ENCODE measurements around the gene CLSTN2. TPM values are rescaled to one million over a fixed set of nuclear protein-coding genes. Genes with fewer than 3 reads are reported as not detected.

The CLSTN2 gene
- total RNA-seq, 1 experiment from 2014 or later = 0.07 TPM

DNA sequence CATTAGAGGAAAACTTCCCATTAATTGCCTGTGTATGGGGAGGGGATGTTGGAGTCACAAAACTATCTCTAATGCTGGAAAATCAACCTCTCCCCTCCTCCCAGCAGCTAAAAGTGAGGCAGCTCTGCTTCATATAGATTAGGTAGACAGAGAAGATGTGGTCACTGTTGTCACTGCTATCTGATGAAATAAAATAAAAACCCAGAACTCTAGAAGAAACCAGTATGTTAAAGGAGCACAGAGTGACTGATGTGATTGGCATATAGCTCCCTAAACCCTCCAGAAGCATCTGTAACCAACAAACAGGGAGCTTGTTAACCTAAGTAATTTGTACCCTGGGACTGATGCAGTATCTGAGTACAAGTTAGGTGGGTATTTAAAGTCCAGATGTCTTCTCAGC, 531.0 kb downstream of the CLSTN2 start:
- CTCF ChIA-PET = interaction anchor here (0.8 kb wide), 1 partner anchor 467 kb away, joined by 3 read pairs; no protein-coding TSS in a partner anchor
- Mint-ChIP-seq H3K36me3 (ENCODE audit: insufficient read depth, unreplicated experiment) (no peaks in the 10 kb centered on the region), H3K9me3 (ENCODE audit: low read depth, unreplicated experiment) (no peaks in the 10 kb centered on the region), H3K4me1 (ENCODE audit: low read depth, unreplicated experiment) (no peaks in the 10 kb centered on the region), H3K27ac (ENCODE audit: unreplicated experiment) (no peak overlapping the region), H3K27me3 (ENCODE audit: unreplicated experiment) (peaks cover 37% of the 10 kb centered on the region), H3K4me3 (ENCODE audit: low read depth, unreplicated experiment) (no peak overlapping the region)
- intact Hi-C loops (cut with micrococcal nuclease; ENCODE audit: unreplicated experiment) = no loop called here
- BruUV-seq (replicated peaks) = no TSS peak
- TF ChIP-seq, protein P1, sequence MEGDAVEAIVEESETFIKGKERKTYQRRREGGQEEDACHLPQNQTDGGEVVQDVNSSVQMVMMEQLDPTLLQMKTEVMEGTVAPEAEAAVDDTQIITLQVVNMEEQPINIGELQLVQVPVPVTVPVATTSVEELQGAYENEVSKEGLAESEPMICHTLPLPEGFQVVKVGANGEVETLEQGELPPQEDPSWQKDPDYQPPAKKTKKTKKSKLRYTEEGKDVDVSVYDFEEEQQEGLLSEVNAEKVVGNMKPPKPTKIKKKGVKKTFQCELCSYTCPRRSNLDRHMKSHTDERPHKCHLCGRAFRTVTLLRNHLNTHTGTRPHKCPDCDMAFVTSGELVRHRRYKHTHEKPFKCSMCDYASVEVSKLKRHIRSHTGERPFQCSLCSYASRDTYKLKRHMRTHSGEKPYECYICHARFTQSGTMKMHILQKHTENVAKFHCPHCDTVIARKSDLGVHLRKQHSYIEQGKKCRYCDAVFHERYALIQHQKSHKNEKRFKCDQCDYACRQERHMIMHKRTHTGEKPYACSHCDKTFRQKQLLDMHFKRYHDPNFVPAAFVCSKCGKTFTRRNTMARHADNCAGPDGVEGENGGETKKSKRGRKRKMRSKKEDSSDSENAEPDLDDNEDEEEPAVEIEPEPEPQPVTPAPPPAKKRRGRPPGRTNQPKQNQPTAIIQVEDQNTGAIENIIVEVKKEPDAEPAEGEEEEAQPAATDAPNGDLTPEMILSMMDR (IDR thresholded peaks at IDR 0.05; ENCODE audit: unreplicated experiment) = no peak
- no peak for DNase-seq

DNA sequence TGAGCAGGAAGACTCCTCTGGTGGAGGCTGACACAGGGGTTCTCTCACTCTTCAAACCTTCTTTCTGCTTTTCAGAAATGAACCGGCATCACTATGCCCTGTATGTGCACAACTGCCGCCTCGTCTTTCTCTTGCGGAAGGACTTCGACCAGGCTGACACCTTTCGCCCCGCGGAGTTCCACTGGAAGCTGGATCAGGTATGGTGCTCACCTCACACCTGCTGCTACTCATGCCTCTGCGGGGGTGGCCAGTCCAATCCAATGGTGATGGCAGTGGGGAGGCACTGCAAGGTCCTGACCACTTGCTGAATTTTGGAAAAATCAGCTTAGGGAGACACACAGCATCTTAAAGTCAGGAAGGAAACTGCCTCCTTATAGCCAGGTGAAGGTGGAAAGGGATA, 531.5 kb downstream of the CLSTN2 start:
- no peak overlapping the region for H3K27ac Mint-ChIP-seq (ENCODE audit: unreplicated experiment)
- intact Hi-C loops (cut with micrococcal nuclease; ENCODE audit: unreplicated experiment) = no loop called here
- BruUV-seq (replicated peaks) = no TSS peak
- no peaks in the 10 kb centered on the region for H3K4me1 Mint-ChIP-seq (ENCODE audit: low read depth, unreplicated experiment)
- H3K9me3 Mint-ChIP-seq (ENCODE audit: low read depth, unreplicated experiment) = no peaks in the 10 kb centered on the region
- CTCF ChIA-PET = interaction anchor here (0.8 kb wide), 1 partner anchor 468 kb away, joined by 3 read pairs; no protein-coding TSS in a partner anchor
- DNase-seq = no peak
- TF ChIP-seq, protein P1 (IDR thresholded peaks at IDR 0.05; ENCODE audit: unreplicated experiment) = no peak
- no peak overlapping the region for H3K4me3 Mint-ChIP-seq (ENCODE audit: low read depth, unreplicated experiment)
- no peaks in the 10 kb centered on the region for H3K36me3 Mint-ChIP-seq (ENCODE audit: insufficient read depth, unreplicated experiment)
- H3K27me3 Mint-ChIP-seq (ENCODE audit: unreplicated experiment) = peaks cover 40% of the 10 kb centered on the region

DNA sequence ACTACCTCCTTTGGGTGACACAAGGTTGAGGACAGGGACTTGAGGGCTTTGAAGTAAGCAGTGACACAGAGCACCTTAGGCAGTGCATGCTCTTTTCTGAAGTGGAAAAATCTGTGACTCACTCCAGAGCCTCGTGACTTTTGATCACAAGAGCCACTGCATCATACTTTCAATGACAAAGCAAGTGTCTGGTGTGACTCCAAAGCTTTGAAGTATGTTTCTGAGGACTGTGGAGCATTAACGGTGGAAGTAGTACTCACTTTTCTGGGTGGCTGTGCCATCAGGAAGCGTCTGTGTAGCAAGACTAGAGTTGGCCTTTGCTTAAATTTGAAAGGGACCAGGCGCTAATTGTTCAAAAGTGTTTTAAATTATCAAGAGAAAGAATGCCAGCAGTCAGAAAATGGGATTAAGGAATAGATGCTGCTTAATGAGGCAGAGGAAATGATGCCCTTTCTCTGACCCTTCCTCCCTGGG, 532.2 kb downstream of the CLSTN2 start:
- Mint-ChIP-seq H3K27me3 (ENCODE audit: unreplicated experiment) (peaks cover 46% of the 10 kb centered on the region), H3K27ac (ENCODE audit: unreplicated experiment) (no peak overlapping the region), H3K4me3 (ENCODE audit: low read depth, unreplicated experiment) (no peak overlapping the region), H3K9me3 (ENCODE audit: low read depth, unreplicated experiment) (no peaks in the 10 kb centered on the region), H3K36me3 (ENCODE audit: insufficient read depth, unreplicated experiment) (no peaks in the 10 kb centered on the region), H3K4me1 (ENCODE audit: low read depth, unreplicated experiment) (no peaks in the 10 kb centered on the region)
- CTCF ChIA-PET = no interaction called here
- intact Hi-C loops (cut with micrococcal nuclease; ENCODE audit: unreplicated experiment) = no loop called here
- DNase-seq = peak; percentile 13
- TF ChIP-seq, protein P1 (IDR thresholded peaks at IDR 0.05; ENCODE audit: unreplicated experiment) = no peak
- BruUV-seq (replicated peaks) = no TSS peak

DNA sequence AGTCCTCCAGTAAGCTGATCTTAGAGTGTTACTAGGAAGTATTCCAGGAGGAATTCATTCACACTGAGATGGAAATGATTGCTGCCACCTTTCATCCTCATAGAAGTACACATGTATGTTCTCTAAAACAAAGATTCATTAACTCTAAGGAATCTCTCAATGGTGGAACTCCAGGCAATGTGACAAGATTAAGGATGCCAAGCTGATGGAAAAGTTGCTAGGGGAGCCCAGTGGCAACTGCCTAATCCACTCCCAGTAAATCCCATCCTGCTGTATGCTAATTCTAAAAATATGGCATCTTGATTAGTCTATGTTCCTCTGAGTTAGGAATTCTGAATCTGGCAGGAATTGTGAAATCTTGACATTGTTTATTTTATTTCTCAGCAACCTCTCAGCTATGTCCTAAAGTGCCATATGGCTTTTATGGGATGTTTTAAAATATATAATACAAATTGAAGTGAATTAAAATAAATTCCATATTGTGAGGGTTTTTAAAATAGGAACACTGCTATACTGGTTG, 532.9 kb downstream of the CLSTN2 start:
- H3K36me3 Mint-ChIP-seq (ENCODE audit: insufficient read depth, unreplicated experiment) = no peaks in the 10 kb centered on the region
- no peaks in the 10 kb centered on the region for H3K9me3 Mint-ChIP-seq (ENCODE audit: low read depth, unreplicated experiment)
- CTCF ChIA-PET = no interaction called here
- intact Hi-C loops (cut with micrococcal nuclease; ENCODE audit: unreplicated experiment) = no loop called here
- DNase-seq = no peak
- no peak overlapping the region for H3K27ac Mint-ChIP-seq (ENCODE audit: unreplicated experiment)
- H3K4me3 Mint-ChIP-seq (ENCODE audit: low read depth, unreplicated experiment) = no peak overlapping the region
- peaks cover 52% of the 10 kb centered on the region for H3K27me3 Mint-ChIP-seq (ENCODE audit: unreplicated experiment)
- TF ChIP-seq, protein P1 (IDR thresholded peaks at IDR 0.05; ENCODE audit: unreplicated experiment) = no peak
- BruUV-seq (replicated peaks) = no TSS peak
- no peaks in the 10 kb centered on the region for H3K4me1 Mint-ChIP-seq (ENCODE audit: low read depth, unreplicated experiment)
